Tibial nerve (tissue), 4 donors: ENCODE measurements around the gene SCD.

Experiments
- EP300 ChIP-seq, 2 donors: sonication (generic); formaldehyde crosslinking; IDR thresholded peaks; one replicate each; pipeline ENCODE4 v1.6.1; 2017; ENCODE audit warnings: antibody characterized with exemption in 2 of 2, mild to moderate bottlenecking in 1 of 2
- POLR2A ChIP-seq, 2 donors: fragments of 450-650 bp; IDR thresholded peaks; one replicate each; pipeline ENCODE4 v1.6.1; 2017; ENCODE audit warnings: antibody characterized with exemption in 2 of 2, mild to moderate bottlenecking in 2 of 2, moderate library complexity in 2 of 2
- TF ChIP-seq, protein P1 (sequence below), 5 experiments: fragments of 200-600 bp in 3 of 5; fragments of 450-650 bp in 2 of 5; sonication (generic) in 3 of 5; IDR thresholded peaks; one replicate each; pipeline ENCODE4 v1.5.1; 2016 to 2019; ENCODE audit warnings: antibody characterized with exemption in 5 of 5, mild to moderate bottlenecking in 3 of 5, moderate library complexity in 2 of 5

DNA sequence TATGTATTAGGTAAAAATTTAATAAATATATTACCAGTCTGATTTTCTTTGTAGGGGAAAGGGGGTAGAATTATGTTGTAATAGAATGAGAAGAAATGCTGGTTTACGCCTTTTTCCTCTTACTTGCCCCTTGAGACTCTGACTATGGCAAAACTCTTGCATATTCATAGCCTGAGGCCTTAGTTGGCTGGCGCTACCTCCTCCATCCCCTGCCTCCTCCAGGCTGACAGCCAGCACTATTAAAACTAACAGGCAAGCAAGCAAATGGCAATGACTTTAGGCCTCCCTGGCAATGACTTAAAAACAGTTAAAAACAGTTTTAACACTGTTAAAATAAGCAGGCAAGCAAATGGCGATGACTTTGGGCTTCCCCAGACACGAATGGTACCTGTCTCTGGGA lies 31.4 kb upstream of the SCD start:
- TF ChIP-seq, protein P1, sequence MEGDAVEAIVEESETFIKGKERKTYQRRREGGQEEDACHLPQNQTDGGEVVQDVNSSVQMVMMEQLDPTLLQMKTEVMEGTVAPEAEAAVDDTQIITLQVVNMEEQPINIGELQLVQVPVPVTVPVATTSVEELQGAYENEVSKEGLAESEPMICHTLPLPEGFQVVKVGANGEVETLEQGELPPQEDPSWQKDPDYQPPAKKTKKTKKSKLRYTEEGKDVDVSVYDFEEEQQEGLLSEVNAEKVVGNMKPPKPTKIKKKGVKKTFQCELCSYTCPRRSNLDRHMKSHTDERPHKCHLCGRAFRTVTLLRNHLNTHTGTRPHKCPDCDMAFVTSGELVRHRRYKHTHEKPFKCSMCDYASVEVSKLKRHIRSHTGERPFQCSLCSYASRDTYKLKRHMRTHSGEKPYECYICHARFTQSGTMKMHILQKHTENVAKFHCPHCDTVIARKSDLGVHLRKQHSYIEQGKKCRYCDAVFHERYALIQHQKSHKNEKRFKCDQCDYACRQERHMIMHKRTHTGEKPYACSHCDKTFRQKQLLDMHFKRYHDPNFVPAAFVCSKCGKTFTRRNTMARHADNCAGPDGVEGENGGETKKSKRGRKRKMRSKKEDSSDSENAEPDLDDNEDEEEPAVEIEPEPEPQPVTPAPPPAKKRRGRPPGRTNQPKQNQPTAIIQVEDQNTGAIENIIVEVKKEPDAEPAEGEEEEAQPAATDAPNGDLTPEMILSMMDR (IDR thresholded peaks at IDR 0.05) = no peak
- no peak for TF ChIP-seq POLR2A (IDR thresholded peaks at IDR 0.05)
- no peak for TF ChIP-seq EP300 (IDR thresholded peaks at IDR 0.05)
